ENCODE data around the gene NFIA. TPM values are rescaled to one million over a fixed set of nuclear protein-coding genes. Genes with fewer than 3 reads are reported as not detected.

NFIA gene
- total and polyA plus RNA-seq, 2 of the 13 experiments (the other 11 are each of a cell fraction or from before 2014, with no cell fraction given) = 14.7 to 28.5 TPM

DNA sequence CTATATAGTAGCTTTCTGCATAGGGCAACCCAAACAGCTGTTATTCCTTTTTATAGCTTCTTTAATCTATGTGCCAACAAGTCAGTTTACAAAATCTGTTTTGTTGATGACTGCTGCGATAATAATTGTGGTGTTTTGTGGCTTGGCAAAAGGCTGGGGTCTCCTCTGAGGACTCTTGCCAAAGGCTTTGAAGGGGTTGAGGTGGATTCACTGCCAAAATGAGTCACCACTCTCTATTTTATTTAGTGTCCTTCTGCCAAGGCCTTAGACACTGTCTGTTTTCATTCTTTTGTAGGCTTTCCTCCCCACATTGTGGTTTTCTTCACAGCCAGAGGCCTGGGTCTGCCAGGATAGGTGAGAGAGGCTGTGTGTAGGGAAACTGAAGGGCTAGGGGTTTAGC, 161.8 kb downstream of the NFIA start:
- H2AFZ ChIP-seq (ENCODE audit: low read length) = no peak overlapping the region
- no peaks in the 10 kb centered on the region for H3K9me3 ChIP-seq (ENCODE audit: low read length)
- ChIA-PET POLR2A (no interaction called here), CTCF (ENCODE audit: low intra/inter-chr PET ratio, low total read pairs) (no interaction called here)
- H3K4me3 ChIP-seq (replicated peaks in 1 of 3; ENCODE audit: insufficient read depth in 1 of 3, low read depth in 2 of 3, low read length in 3 of 3) = no peak overlapping the region
- FAIRE-seq (no peak), DNase-seq (ENCODE audit: low spot score) (no peak), ATAC-seq (no peak)
- WGBS (ENCODE audit: low lambda C conversion rate) = 96% methylated on average over 1 of the region's 1 CpG
- TF ChIP-seq FOSL2 (CRISPR knock-in tag; IDR thresholded peaks at IDR 0.05) (peak; percentile 43), PLRG1 (conservative IDR thresholded peaks at IDR 0.05) (no peak), IRX3 (CRISPR knock-in tag; IDR thresholded peaks at IDR 0.05; ENCODE audit: borderline replicate concordance, low read depth) (no peak), ZFP41 (CRISPR knock-in tag; IDR thresholded peaks at IDR 0.05; ENCODE audit: borderline replicate concordance) (no peak), RBM22 (optimal IDR thresholded peaks at IDR 0.05; ENCODE audit: low read length) (peak; percentile 78)
- TF ChIP-seq, protein P1, sequence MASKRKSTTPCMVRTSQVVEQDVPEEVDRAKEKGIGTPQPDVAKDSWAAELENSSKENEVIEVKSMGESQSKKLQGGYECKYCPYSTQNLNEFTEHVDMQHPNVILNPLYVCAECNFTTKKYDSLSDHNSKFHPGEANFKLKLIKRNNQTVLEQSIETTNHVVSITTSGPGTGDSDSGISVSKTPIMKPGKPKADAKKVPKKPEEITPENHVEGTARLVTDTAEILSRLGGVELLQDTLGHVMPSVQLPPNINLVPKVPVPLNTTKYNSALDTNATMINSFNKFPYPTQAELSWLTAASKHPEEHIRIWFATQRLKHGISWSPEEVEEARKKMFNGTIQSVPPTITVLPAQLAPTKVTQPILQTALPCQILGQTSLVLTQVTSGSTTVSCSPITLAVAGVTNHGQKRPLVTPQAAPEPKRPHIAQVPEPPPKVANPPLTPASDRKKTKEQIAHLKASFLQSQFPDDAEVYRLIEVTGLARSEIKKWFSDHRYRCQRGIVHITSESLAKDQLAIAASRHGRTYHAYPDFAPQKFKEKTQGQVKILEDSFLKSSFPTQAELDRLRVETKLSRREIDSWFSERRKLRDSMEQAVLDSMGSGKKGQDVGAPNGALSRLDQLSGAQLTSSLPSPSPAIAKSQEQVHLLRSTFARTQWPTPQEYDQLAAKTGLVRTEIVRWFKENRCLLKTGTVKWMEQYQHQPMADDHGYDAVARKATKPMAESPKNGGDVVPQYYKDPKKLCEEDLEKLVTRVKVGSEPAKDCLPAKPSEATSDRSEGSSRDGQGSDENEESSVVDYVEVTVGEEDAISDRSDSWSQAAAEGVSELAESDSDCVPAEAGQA (IDR thresholded peaks at IDR 0.05; ENCODE audit: low read depth) = no peak
- TF ChIP-seq, protein P1 (CRISPR knock-in tag; IDR thresholded peaks at IDR 0.05; ENCODE audit: borderline replicate concordance) = no peak
- H3K27ac ChIP-seq (ENCODE audit: extremely low read length, insufficient read depth, low read length) = no peak overlapping the region
- intact Hi-C loops (cut with micrococcal nuclease; ENCODE audit: unreplicated experiment) = no loop called here
- H3K36me3 ChIP-seq (replicated peaks in 1 of 2; ENCODE audit: control insufficient read depth in 1 of 2, insufficient read depth in 2 of 2, low read length in 2 of 2) = no peaks in the 10 kb centered on the region; a peak in 1 of 5 replicates
- no peak overlapping the region for H3K4me2 ChIP-seq (ENCODE audit: low read depth, low read length)
- BruUV-seq (replicated peaks) = no TSS peak
- in situ Hi-C loops (cut with HindIII; ENCODE audit: extremely low pct_ligation_motif_present, low pct_unique_long_range_greater_than_20kb) = no loop called here
- H3K9ac ChIP-seq (ENCODE audit: insufficient read depth, low read depth, low read length) = no peak overlapping the region
- peaks cover 95% of the 10 kb centered on the region for H3K79me2 ChIP-seq (ENCODE audit: insufficient read depth, low read length)
- peaks cover 2% of the 10 kb centered on the region; the same call in 1 of the 2 replicates for H4K20me1 ChIP-seq (ENCODE audit: insufficient read depth, low read length)
- H3K4me1 ChIP-seq (ENCODE audit: insufficient read depth, low read length) = peaks cover 54% of the 10 kb centered on the region
- H3K27me3 ChIP-seq (ENCODE audit: control insufficient read depth in 1 of 2, insufficient read depth in 2 of 2, low read length in 2 of 2) = no peaks in the 10 kb centered on the region
